ENCODE measurements around the gene TMEM143. TPM values are rescaled to one million over a fixed set of nuclear protein-coding genes. Genes with fewer than 3 reads are reported as not detected.

Gene TMEM143
- total RNA-seq, 1 experiment from 2014 or later = 15.2 TPM

- no peak overlapping the region for H3K4ac ChIP-seq (ENCODE audit: low read depth, low read length)
- no peak overlapping the region for H2AK5ac ChIP-seq (ENCODE audit: insufficient read length, low read length)
- no peak overlapping the region for H3K4me2 ChIP-seq (ENCODE audit: insufficient read depth, insufficient read length, low read length)
- no peaks in the 10 kb centered on the region for H3K4me1 ChIP-seq (ENCODE audit: insufficient read depth, low read length)
- H3K9ac ChIP-seq (ENCODE audit: extremely low read depth, insufficient read length, low read length) = no peak overlapping the region
- H3K18ac ChIP-seq (ENCODE audit: insufficient read length, low read depth, low read length) = peak overlapping the region; percentile 84
- H3K4me1 Mint-ChIP-seq = peaks cover 11 to 14% of the 10 kb centered on the region in 2 experiments
- DNase-seq = peak; percentile 64
- no peaks in the 10 kb centered on the region for H3K27me3 Mint-ChIP-seq (ENCODE audit: low read depth)
- H2BK20ac ChIP-seq (ENCODE audit: low read depth, low read length, poor library complexity, severe bottlenecking) = no peak overlapping the region
- H3K56ac ChIP-seq (ENCODE audit: insufficient read length, low read depth, low read length) = no peak overlapping the region
- H3K79me2 ChIP-seq (ENCODE audit: insufficient read depth, low read length) = no peaks in the 10 kb centered on the region
- H3K79me1 ChIP-seq (ENCODE audit: insufficient read depth, low read depth, low read length, poor library complexity, severe bottlenecking) = no peaks in the 10 kb centered on the region
- H3K4me3 Mint-ChIP-seq = no peak overlapping the region
- no peaks in the 10 kb centered on the region for H3K36me3 Mint-ChIP-seq (ENCODE audit: insufficient read depth in 1 of 3, low read depth in 3 of 3)
- H4K20me1 ChIP-seq (ENCODE audit: control insufficient read depth, insufficient read depth, insufficient read length) = no peaks in the 10 kb centered on the region
- no CpG with 5 or more reads among the region's 42 CpGs for WGBS (ENCODE audit: extremely low coverage, insufficient read length, low lambda C conversion rate)
- no peak overlapping the region for H4K8ac ChIP-seq (replicated peaks; ENCODE audit: insufficient read length, low read depth, low read length)
- H3K27ac ChIP-seq (ENCODE audit: insufficient read length, low read depth, low read length) = no peak overlapping the region
- no peak overlapping the region for H2AFZ ChIP-seq (ENCODE audit: low read length)
- no peaks in the 10 kb centered on the region for H3K27me3 ChIP-seq (ENCODE audit: insufficient read depth, low read length)
- no peak overlapping the region for H2BK120ac ChIP-seq (ENCODE audit: low read depth, low read length, poor library complexity, severe bottlenecking)
- no peak overlapping the region for H3K23ac ChIP-seq (ENCODE audit: insufficient read length, low read depth, low read length)
- peak overlapping the region in 1 of 3 experiments; percentile 18; a peak in 1 of 7 replicates for H3K27ac Mint-ChIP-seq
- H4K91ac ChIP-seq (ENCODE audit: insufficient read length, low read depth, low read length) = no peak overlapping the region
- no peak overlapping the region for H4K5ac ChIP-seq (ENCODE audit: insufficient read length, low read depth, low read length)
- H2BK12ac ChIP-seq (ENCODE audit: insufficient read length, low read depth, low read length) = no peak overlapping the region
- H3K9me3 Mint-ChIP-seq = no peaks in the 10 kb centered on the region; a peak in 1 of 5 replicates
- no peak overlapping the region for H2BK5ac ChIP-seq (ENCODE audit: insufficient read length, low read length)
- no peak overlapping the region for H3T11ph ChIP-seq (ENCODE audit: low read length)
- H3K9me3 ChIP-seq (ENCODE audit: control insufficient read depth, low read depth, low read length) = no peaks in the 10 kb centered on the region
- TF ChIP-seq, protein P1, sequence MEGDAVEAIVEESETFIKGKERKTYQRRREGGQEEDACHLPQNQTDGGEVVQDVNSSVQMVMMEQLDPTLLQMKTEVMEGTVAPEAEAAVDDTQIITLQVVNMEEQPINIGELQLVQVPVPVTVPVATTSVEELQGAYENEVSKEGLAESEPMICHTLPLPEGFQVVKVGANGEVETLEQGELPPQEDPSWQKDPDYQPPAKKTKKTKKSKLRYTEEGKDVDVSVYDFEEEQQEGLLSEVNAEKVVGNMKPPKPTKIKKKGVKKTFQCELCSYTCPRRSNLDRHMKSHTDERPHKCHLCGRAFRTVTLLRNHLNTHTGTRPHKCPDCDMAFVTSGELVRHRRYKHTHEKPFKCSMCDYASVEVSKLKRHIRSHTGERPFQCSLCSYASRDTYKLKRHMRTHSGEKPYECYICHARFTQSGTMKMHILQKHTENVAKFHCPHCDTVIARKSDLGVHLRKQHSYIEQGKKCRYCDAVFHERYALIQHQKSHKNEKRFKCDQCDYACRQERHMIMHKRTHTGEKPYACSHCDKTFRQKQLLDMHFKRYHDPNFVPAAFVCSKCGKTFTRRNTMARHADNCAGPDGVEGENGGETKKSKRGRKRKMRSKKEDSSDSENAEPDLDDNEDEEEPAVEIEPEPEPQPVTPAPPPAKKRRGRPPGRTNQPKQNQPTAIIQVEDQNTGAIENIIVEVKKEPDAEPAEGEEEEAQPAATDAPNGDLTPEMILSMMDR (conservative IDR thresholded peaks at IDR 0.05) = no peak
- H2BK15ac ChIP-seq (ENCODE audit: low read depth, low read length) = 0 out of 2 replicates have a peak overlapping the region, but pooled peaks have one; percentile 77
- H3K23me2 ChIP-seq (ENCODE audit: insufficient read length, low read depth, low read length, poor library complexity, severe bottlenecking) = no peaks in the 10 kb centered on the region
- H3K14ac ChIP-seq (ENCODE audit: insufficient read depth, low read length) = no peak overlapping the region; the same call in 1 of the 2 replicates
Measured at GRCh38 chr19:48296963-48297734, 66.6 kb downstream of the TMEM143 start.
